CD4-positive, alpha-beta T cell treated with Interleukin-17A for 4 hours (primary cell): ENCODE measurements around the gene FHL1.
"Not testable (repeated sequence)": the region's sequence is repeated elsewhere in the genome, so short reads cannot be mapped to it uniquely, and the experiment has no call there.

Experiments used
- DNase-seq: peaks from one replicate; pipeline ENCODE4 v3.0.0-alpha.2; 2020; ENCODE audit warnings: mixed read lengths

Gene FHL1

GRCh38 chrX:136147315-136147901, at the start of gene FHL1:
FHL1 (plus strand) TSS chrX:136147533.
- peak; percentile 79 for DNase-seq

GRCh38 chrX:136097871-136098805, 49.2 kb upstream of the FHL1 start:
- no peak for DNase-seq

GRCh38 chrX:136104936-136105335, 42.4 kb upstream of the FHL1 start:
- DNase-seq = no peak

GRCh38 chrX:136106920-136107528, 40.3 kb upstream of the FHL1 start:
- no peak for DNase-seq

GRCh38 chrX:136108905-136109304, 38.4 kb upstream of the FHL1 start:
- not testable (repeated sequence) for DNase-seq

- DNase-seq = no peak
These were observed 35.0 kb upstream of the FHL1 start for GRCh38 chrX:136112286-136112685.

- no peak for DNase-seq
These were observed 34.6 kb upstream of the FHL1 start for GRCh38 chrX:136112778-136113177.

GRCh38 chrX:136115126-136115903, 32.0 kb upstream of the FHL1 start:
- no peak for DNase-seq

GRCh38 chrX:136115904-136116297, 31.4 kb upstream of the FHL1 start:
- DNase-seq = no peak

GRCh38 chrX:136121788-136122187, 25.5 kb upstream of the FHL1 start:
- DNase-seq = no peak

- no peak for DNase-seq
These were observed 25.1 kb upstream of the FHL1 start for GRCh38 chrX:136122207-136122606.

GRCh38 chrX:136125106-136125505, 22.2 kb upstream of the FHL1 start:
- no peak for DNase-seq

GRCh38 chrX:136126371-136126770, 21.0 kb upstream of the FHL1 start:
- DNase-seq = no peak

GRCh38 chrX:136126872-136127406, 20.4 kb upstream of the FHL1 start:
- DNase-seq = no peak

- DNase-seq = no peak
These were observed 18.6 kb upstream of the FHL1 start for GRCh38 chrX:136128743-136129142.

- no peak for DNase-seq
These were observed 16.2 kb upstream of the FHL1 start for GRCh38 chrX:136130931-136131833.

GRCh38 chrX:136138939-136139338, 8.4 kb upstream of the FHL1 start:
- no peak for DNase-seq

GRCh38 chrX:136141569-136141968, 5.8 kb upstream of the FHL1 start:
- DNase-seq = no peak

GRCh38 chrX:136142592-136142991, 4.7 kb upstream of the FHL1 start:
- DNase-seq = no peak

GRCh38 chrX:136143711-136144110, 3.6 kb upstream of the FHL1 start:
- peak; percentile 46 for DNase-seq

GRCh38 chrX:136146614-136147314, 569 bp upstream of the FHL1 start:
- DNase-seq = peak; percentile 52
